Left lung (tissue), 10 donors: Measurements from ENCODE around the gene SSR2. TPM values are rescaled to one million over a fixed set of nuclear protein-coding genes. Genes with fewer than 3 reads are reported as not detected.

Experiments
- ATAC-seq: fragments of 200-7000 bp; cut with Tn5 transposase; one replicate; pipeline ENCODE4 v1.9.1; 2020; ENCODE audit warnings: moderate library complexity
- DNase-seq, 4 donors: peaks; one replicate each; pipeline ENCODE4 v3.0.0-alpha.2; 2013 to 2020
- H3K27ac ChIP-seq, 2 donors: fragments of 200-600 bp; sonication (generic) in 1 of 2; one replicate each; pipeline versions ENCODE4 v1.5.0 to v1.8.0; 2020 to 2021
- H3K27me3 ChIP-seq, 2 donors: fragments of 200-600 bp; sonication (generic) in 1 of 2; one replicate each; pipeline versions ENCODE4 v1.5.0 to v1.8.0; 2020 to 2021
- H3K36me3 ChIP-seq, 2 donors: fragments of 200-600 bp; sonication (generic) in 1 of 2; one replicate each; pipeline versions ENCODE4 v1.5.0 to v1.8.0; 2020 to 2021
- H3K4me1 ChIP-seq, 2 donors: fragments of 200-600 bp; one replicate each; pipeline ENCODE4 v1.8.0; 2021
- H3K4me3 ChIP-seq, 2 donors: fragments of 200-600 bp; sonication (generic) in 1 of 2; one replicate each; pipeline versions ENCODE4 v1.5.0 to v1.8.0; 2020 to 2021; ENCODE audit warnings: mild to moderate bottlenecking in 1 of 2
- H3K9me3 ChIP-seq, 2 donors: fragments of 200-600 bp; sonication (generic) in 1 of 2; one replicate each; pipeline versions ENCODE4 v1.5.0 to v1.8.0; 2020 to 2021
- intact Hi-C, 2 donors: fragments of 100-400 bp; cut with DNase I; formaldehyde crosslinking; loops; one replicate each; pipeline versions ENCODE4 v1.11.2 to v1.14.2; 2022
- polyA plus RNA-seq, 6 donors: library from polyadenylated mRNA; unstranded; fragments of 120-200 nt; gene quantifications; one replicate each; pipeline ENCODE4 v1.2.1, GENCODE V29; 2013; ENCODE audit not compliant: insufficient read length in 6 of 6
- total RNA-seq, 2 donors: library from RNA; stranded (reverse); fragmentation: NEBNext Ultra II Directional; extraction: Animal tissue kit (Norgen Biotek cat#: 25700); gene quantifications; one replicate each; pipeline ENCODE4 v1.2.1, GENCODE V29; 2021
- TF ChIP-seq, protein P1 (sequence below), 2 donors: fragments of 200-600 bp; sonication (generic) in 1 of 2; IDR thresholded peaks; one replicate each; pipeline versions ENCODE4 v1.5.0 to v1.8.0; 2021; ENCODE audit warnings: antibody characterized with exemption in 2 of 2
- donor health status: DM: no; HTN: yes; CAD: no.
- donor health status: DM: no; HTN: no; CAD: no.

SSR2 gene
- total and polyA plus RNA-seq, 8 donors = 284 to 529 (median 505) TPM

DNA sequence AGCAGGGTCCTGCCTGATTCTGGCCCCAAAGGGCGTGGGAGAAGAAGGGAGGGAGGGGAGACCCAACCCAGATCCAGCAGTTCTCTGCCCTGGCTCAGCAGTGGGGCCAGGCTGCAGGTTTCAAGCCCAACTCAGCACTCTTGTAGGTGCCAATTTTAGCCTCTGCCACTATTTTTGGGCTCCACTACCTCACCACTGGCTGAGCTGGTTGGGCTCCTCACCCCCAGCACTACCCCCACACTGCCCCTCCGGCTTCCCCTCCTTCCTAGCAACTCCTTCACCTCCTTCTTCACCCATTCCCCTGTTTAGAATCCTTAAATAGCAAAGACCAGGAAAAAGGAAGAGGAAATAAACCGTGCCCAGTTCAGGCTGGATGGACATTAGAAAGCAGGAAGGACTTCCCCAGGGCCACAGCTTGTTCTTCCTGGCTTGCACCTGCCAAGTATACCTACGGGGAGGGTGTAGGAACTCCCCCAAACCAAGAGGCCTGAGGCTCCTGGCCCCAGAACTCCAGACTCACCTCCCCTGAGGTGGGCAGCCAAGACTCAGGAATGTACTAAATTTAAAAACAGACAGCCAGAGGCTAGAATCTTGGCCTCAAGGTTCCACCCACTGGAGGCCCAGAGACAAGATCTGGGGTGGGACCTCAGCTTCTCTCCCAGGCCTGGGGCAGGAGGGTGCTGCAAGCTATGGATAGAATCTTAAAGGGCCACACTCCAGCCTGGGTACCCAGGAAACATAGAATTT is 41.0 kb downstream of the SSR2 start:
- H3K4me1 ChIP-seq = peaks cover 51 to 80% of the 10 kb centered on the region in 2 donors
- H3K27me3 ChIP-seq = no peaks in the 10 kb centered on the region
- DNase-seq (no peak), ATAC-seq (peak; percentile 1)
- intact Hi-C loops = no loop called here
- peak overlapping the region; percentile 92 to 96 for H3K27ac ChIP-seq
- no peaks in the 10 kb centered on the region for H3K9me3 ChIP-seq
- H3K36me3 ChIP-seq = no peaks in the 10 kb centered on the region
- TF ChIP-seq, protein P1, sequence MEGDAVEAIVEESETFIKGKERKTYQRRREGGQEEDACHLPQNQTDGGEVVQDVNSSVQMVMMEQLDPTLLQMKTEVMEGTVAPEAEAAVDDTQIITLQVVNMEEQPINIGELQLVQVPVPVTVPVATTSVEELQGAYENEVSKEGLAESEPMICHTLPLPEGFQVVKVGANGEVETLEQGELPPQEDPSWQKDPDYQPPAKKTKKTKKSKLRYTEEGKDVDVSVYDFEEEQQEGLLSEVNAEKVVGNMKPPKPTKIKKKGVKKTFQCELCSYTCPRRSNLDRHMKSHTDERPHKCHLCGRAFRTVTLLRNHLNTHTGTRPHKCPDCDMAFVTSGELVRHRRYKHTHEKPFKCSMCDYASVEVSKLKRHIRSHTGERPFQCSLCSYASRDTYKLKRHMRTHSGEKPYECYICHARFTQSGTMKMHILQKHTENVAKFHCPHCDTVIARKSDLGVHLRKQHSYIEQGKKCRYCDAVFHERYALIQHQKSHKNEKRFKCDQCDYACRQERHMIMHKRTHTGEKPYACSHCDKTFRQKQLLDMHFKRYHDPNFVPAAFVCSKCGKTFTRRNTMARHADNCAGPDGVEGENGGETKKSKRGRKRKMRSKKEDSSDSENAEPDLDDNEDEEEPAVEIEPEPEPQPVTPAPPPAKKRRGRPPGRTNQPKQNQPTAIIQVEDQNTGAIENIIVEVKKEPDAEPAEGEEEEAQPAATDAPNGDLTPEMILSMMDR (IDR thresholded peaks at IDR 0.05) = no peak
- peak overlapping the region; percentile 60 to 98 for H3K4me3 ChIP-seq

DNA sequence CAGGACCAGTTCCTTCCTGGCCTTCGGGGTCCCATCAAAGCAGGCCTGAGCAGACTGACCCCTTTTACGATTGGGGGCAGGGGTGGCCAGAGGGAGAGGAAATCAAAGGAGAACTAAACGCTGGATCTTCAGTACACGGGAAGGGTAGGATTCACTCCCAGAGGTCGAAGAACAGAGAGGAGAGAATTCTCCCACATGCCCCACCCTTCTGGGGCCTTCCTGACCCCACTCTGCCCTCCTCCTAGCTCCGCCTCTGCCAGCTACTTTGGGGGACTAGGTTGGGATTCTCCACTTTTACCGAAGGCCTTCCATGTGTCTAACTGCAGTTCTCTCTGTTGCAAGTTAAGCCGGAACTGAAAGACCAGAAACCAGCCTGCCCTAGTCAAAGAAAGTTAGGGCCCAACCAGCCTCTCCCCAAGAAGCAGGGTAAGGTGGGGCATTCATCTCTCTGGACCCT is 41.8 kb downstream of the SSR2 start:
- TF ChIP-seq, protein P1 (IDR thresholded peaks at IDR 0.05) = no peak
- H3K4me3 ChIP-seq = peak overlapping the region; percentile 60 to 98
- peaks cover 0 to 2% of the 10 kb centered on the region in 2 donors for H3K36me3 ChIP-seq
- H3K27me3 ChIP-seq = no peaks in the 10 kb centered on the region
- H3K9me3 ChIP-seq = no peaks in the 10 kb centered on the region
- ATAC-seq (peak; percentile 17), DNase-seq (no peak)
- peak overlapping the region; percentile 92 to 96 for H3K27ac ChIP-seq
- intact Hi-C loops = no loop called here
- peaks cover 56 to 80% of the 10 kb centered on the region in 2 donors for H3K4me1 ChIP-seq

- peak within 1 kb of the TSS; percentile 92 to 96 for H3K27ac ChIP-seq
- intact Hi-C loops = no loop called here
- no peaks in the 10 kb centered on the region for H3K9me3 ChIP-seq
- peak in 3 of 4 donors; percentile 88 to 97 (median 91) for DNase-seq
- peak within 1 kb of the TSS; percentile 60 to 98 for H3K4me3 ChIP-seq
- H3K36me3 ChIP-seq = peaks cover 0 to 5% of the 10 kb centered on the region in 2 donors
- ATAC-seq = peak; percentile 71
- H3K4me1 ChIP-seq = peaks cover 55 to 80% of the 10 kb centered on the region in 2 donors
- no peaks in the 10 kb centered on the region for H3K27me3 ChIP-seq
- TF ChIP-seq, protein P1 (IDR thresholded peaks at IDR 0.05) = peak in 1 of 2 donors; percentile 11
These were observed 42.3 kb downstream of the SSR2 start, which contains the start of gene ARHGEF2 for GRCh38 chr1:155978325-155978972. Gene ARHGEF2 (minus strand): TSS chr1:155978547. CDS start chr1:155978427, 120 bp downstream.

DNA sequence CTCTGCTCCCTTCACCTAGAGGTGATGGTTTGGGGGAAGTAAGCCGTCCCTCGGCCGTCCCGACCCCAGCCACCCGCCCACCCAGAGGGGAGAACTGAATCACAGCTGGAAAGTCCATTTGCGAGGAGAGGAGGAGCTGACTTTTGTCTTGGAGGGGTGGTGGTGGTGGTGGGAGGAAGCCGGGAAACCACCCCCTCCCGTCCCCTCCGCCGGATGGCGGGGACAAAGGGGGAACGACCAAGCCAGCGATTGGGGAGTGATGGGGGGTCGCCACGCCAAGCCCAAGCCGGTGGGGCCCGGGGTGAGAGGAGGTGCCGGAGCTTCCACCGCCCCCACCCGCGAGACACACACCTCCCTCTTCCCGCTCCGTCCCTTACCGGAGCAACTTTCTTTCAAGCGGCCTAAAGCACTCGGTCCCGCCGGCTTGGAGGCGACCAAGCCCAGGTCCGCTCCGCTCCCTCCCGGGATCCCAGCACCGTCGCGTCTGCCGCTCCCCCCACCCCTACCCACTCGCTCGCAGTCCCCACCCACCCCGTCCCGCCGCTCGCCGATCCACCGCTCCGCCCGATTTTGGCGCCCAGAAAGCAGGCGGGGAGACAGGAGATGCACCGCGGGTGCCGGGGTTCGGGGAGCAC is 42.9 kb downstream of the SSR2 start:
- peaks cover 0 to 5% of the 10 kb centered on the region in 2 donors for H3K36me3 ChIP-seq
- ATAC-seq (peak; percentile 34), DNase-seq (peak in 1 of 4 donors; percentile 73)
- H3K4me3 ChIP-seq = peak overlapping the region; percentile 60 to 98
- TF ChIP-seq, protein P1 (IDR thresholded peaks at IDR 0.05) = no peak
- no peaks in the 10 kb centered on the region for H3K9me3 ChIP-seq
- peak overlapping the region; percentile 92 to 96 for H3K27ac ChIP-seq
- peaks cover 56 to 80% of the 10 kb centered on the region in 2 donors for H3K4me1 ChIP-seq
- intact Hi-C loops = no loop called here
- no peaks in the 10 kb centered on the region for H3K27me3 ChIP-seq
